NCI-H226 (cell line): Measurements from ENCODE around the gene FAM78A.
"Not testable (repeated sequence)": the region's sequence is repeated elsewhere in the genome, so short reads cannot be mapped to it uniquely, and the experiment has no call there.

ENCODE experiments used
- DNase-seq: peaks from one replicate; pipeline ENCODE4 v3.0.0-alpha.2; 2015

FAM78A gene

DNA sequence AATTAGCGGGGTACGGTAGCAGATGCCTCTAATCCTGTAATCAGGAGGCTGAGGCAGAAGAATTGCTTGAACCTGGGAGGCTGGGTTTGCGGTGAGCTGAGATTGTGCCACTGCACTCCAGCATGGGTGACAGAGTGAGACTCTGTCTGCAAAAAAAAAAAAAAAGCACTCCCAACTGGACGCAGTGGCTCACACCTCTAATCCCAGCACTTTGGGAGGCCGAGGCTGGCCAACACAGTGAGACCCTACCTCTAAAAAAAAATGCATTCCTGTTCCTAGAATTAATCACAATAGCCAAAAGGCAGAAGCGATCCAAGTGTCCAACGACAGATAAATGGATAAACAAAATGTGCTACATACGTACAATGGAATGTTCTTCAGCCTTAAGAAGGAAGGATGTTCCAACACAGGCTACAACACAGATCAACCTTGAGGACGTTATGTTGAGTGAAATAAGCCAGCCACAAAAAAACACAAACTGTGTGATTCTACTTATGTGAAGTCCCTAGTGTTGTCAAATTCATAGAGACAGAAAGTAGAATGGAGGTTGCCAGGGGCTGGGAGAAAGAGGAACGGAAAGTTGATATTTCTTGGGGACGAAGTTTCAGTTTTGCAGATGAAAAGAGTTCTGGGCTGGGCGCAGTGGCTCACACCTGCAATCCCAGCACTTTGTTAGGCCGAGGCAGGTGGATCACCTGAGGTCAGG is 13.8 kb downstream of the FAM78A start:
- no peak for DNase-seq

- no peak for DNase-seq
Measured at GRCh38 chr9:131260751-131261452, 15.4 kb downstream of the FAM78A start.

GRCh38 chr9:131259916-131260597 is 16.3 kb downstream of the FAM78A start:
- DNase-seq, result no peak

GRCh38 chr9:131259432-131259898 is 16.8 kb downstream of the FAM78A start:
- no peak for DNase-seq

GRCh38 chr9:131258698-131259431 is 17.4 kb downstream of the FAM78A start:
- DNase-seq, result no peak

DNA sequence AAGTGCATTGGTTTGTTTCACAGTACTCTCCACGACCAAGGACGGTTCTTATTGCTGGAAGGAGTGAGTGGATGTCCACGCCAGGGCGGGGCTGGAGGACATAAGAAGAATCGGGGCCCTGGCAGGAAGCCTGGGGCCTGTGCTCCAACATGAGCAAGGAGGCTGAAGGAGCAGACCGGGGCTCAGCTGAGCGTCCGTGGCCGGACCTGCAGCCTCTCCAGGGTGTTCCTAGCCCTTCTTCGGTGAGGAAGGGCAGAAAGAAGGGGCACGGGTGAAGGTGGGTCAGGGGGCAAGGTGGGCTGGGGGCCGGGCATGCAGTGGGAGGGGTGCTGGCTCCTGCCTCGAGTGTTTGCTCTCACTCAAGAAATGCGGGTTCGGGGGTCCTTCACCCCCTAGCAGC is 18.1 kb downstream of the FAM78A start:
- DNase-seq, result no peak

GRCh38 chr9:131257266-131258025 is 18.9 kb downstream of the FAM78A start:
- no peak for DNase-seq

DNA sequence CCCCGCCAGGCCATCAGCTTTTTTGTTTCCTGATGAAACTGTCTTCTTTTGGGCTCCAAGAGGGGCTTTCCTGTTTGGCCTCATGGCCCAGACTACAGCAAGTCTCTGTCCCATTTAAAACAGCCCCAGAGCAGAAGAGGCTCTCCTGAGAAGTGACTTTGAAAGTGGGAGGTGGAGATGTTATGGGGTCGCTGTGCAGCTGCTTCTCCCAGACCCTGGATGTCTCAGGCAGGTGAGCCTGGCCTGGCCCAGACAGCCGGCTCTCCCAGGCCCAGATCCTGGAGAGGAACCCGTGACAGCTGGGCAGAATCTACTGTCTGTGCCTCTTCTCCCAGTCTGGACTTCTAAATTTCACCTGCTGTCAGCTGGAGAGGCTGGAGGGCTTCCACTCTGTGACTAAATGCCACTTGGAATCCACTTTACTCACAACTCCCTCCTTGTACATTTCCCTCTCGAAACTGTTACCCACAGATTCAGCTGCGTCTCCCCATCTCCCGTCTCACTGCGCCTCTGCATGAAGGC is 20.6 kb downstream of the FAM78A start:
- DNase-seq, result no peak

DNA sequence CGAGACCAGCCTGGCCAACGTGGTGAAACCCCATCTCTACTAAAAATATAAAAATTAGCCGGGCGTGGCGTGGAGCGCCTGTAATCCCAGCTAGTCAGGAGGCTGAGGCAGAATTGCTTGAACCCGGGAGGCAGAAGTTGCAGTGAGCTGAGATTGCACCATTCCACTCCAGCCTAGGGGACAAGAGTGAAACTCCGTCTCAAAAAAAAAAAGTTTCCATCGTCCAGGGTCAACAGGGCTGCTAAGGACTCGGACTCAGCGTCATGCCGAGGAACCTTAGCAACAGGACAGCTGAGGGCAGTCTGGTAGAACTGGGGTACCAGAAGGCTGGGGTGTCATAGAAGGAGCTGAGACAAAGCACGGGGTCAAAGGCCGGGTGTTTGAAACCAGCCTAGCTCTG is 21.7 kb downstream of the FAM78A start:
- no peak for DNase-seq

GRCh38 chr9:131253891-131254491 is 22.3 kb downstream of the FAM78A start:
- no peak for DNase-seq

GRCh38 chr9:131252120-131252519 is 24.2 kb downstream of the FAM78A start:
- no peak for DNase-seq

DNA sequence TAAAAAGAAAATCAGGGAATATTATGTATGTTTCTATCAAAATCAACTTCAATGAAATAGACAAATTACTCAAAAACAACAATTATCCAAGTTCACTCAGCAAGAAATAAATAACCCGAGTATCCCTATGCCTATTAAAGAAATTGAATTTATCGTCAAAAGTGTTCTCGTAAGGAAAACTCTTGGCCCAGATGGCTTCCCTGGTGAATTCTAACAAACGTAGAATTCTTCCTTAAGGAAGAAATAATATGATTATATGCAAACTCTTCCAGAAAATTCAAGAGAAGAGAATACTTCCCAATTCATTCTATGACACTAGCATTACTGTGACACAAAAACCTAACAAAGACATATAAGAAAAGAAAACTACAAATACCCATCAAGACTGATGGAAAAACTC is 29.7 kb downstream of the FAM78A start:
- DNase-seq, result no peak

GRCh38 chr9:131244331-131244730 is 32.0 kb downstream of the FAM78A start:
- DNase-seq, result not testable (repeated sequence)

DNA sequence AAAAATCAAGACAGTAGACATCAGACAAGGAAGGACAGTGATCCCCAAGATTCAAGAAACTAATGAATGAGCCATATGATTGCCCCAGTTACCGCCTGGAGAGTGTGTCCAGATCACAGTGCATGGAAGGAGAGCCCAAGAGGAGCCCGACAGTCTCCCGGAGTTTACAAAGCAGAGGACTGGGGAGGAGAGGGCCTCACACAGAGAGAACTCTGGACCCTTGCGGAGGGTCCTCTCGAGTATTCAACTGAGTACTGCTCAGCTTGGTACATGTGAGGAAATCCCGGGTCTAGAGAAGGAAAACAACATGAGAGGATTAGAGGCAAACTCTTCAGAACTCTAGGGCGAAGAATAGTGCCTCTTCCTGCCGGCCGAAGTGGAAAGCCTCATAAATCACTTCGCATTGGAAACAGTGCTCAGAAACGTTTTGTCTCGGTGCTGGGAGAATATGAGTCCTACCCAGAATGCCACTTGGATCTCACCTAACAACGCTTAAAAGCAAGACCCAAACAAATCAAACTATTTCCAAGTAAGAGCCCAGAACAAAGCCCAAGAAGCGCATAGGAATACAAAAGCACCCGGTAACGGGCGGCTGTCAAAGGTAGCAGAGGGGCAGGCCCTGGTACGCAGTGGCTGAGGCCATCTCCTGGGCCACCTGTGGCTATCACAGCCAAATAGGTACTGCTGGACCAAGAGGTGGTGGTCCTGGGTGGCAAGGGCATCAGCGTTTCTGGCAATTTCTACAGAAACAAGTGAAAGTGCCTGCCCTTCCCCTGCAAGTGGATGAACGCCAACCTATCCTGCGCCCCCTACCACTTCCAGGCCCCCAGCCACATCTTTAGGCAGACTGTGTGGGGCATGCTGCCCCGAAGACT is 36.0 kb downstream of the FAM78A start:
- DNase-seq, result no peak

GRCh38 chr9:131239161-131239975 is 36.9 kb downstream of the FAM78A start:
- DNase-seq, result no peak

DNA sequence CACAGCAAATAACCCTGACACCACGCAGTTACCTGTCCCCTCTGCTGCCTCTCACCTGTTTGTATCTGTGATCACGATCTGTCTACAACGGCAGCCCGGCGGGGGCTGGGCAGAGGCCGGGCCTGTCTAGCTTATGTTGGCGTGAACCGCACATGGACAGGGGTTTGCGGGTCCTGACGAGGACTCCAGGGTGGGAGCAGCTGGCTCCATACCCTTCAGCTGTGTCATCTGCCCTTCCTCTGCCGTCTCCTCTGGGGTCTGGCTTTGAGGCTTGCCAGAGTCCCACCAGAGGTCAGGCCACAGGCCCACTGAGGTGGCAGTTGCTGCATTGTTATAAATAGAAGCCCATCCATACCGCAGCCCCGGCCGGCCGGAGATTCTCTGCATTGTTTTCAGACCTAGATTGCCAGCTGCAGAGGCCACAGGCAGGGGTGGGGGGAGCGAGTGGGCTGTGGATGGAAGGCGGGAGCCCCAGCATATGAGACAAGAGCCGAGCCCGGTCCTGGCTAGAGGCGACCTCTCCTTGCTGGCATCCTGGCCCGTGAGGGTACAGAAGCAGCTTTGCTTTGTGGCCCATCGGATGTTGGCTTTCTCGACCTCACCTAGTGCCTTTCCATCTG is 37.8 kb downstream of the FAM78A start:
- no peak for DNase-seq

GRCh38 chr9:131237931-131238401 is 38.3 kb downstream of the FAM78A start:
- peak; percentile 6 for DNase-seq

- DNase-seq, result no peak
Measured at GRCh38 chr9:131237291-131237690, 39.0 kb downstream of the FAM78A start.

DNA sequence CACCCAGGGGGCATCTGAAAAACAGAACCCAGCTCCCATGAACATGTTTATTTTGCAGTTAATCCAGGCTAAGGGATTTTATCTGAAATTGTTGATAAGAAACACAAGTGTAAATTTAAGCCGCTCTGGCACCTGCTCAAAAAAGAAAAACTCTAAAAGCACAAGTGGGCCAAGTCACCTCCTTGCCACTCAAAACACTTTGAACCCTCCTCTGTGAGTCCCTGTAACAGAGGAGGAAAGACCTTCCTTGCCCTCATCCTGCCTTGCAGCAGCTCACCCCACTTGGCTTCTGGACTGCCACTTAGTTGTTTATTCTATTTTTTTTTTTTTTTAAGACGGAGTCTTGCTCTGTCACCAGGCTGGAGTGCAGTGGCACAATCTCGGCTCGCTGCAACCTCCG is 39.5 kb downstream of the FAM78A start:
- DNase-seq, result no peak
